ENCODE data around the gene OR1K1.
"Not testable (repeated sequence)": the region's sequence is repeated elsewhere in the genome, so short reads cannot be mapped to it uniquely, and the experiment has no call there.

OR1K1 gene

DNA sequence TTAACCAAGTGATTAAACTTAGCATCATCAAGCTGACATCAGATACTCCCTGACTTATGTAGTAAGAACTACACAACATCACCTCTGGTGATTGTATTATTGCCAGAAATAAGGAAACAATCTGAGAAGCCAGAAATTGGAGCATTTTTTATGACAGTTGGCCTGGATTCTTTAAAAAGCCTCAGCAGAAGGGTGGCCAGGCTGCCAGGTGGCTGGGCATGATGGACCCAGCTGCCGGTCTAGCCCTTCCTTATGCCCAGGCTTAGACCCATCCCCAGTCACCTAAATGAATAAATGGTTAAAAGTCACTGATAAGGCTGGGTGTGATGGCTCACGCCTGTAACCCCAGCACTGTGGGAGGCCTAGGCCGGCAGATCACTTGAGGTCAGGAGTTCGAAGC lies 12.8 kb downstream of the OR1K1 start:
- no peak for DNase-seq (ENCODE audit: low read depth)

DNA sequence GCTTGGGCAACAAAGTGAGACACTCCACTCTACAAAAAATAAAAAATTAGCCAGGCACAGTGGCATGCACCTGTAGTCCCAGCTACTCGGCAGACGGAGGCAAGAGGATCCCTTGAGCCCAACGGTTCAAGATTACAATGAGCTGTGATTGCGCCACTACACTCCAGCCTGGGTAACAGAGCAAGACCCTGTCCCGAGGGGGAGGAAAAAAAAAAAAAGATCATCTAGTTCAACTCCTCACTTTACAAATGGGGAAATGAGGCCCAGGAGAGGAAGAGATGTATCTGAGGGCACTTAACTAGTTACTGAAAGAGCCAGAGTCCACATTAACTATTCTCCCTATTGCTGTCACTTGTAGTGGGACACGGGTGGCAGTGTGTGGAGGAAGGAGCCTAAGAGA lies 14.6 kb downstream of the OR1K1 start:
- DNase-seq (ENCODE audit: low read depth) = no peak

DNA sequence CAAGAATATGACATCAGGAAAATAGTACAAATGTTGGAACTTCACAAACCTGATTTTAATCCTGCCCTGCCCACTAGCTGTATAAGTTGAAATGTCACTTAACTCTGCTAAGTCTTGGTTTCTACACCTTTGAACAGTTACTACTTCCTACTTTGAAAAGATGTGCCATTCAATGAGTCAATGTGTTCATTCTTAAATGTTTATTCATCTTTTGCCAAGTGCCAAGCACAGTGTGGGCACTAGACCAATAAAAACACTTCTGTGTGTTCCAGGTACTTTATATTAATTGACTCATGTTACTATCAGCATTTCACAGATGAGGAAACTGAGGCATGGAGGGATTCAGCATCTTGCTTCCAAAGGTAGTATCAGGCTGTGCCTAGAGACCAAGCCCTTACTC lies 15.6 kb downstream of the OR1K1 start:
- no peak for DNase-seq (ENCODE audit: low read depth)

DNA sequence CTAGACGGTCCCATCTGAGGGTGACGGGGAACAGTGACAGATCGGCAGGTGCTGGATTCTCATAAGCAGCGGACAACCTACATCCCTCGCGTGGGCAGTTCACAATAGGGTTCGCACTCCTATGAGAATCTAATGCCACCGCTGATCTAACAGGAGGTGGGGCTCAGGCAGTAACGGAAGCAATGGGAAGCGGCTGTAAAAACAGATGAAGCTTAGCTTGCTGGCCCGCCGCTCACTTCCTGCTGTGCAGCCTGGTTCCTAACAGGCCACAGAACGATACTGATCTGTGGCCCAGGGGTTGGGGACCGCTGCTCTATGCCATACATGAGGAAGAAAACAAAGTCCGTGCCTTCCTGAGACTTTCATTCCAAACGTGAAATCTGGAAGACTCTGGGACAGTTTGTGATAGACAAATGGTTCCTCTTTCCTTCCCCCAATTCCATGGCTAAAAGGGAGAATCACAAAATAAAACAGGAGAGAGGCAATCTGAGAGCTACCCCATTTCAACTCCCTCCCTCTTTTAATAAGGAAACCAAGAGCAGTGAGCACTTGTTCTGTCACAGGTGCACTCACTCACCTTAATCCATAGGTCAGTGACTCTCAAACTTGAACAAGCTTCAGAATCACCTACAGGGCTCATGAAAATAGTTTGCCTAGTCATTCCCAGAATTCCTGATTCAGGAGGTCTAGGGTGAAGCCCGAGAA lies 16.4 kb downstream of the OR1K1 start:
- DNase-seq (ENCODE audit: low read depth) = no peak

DNA sequence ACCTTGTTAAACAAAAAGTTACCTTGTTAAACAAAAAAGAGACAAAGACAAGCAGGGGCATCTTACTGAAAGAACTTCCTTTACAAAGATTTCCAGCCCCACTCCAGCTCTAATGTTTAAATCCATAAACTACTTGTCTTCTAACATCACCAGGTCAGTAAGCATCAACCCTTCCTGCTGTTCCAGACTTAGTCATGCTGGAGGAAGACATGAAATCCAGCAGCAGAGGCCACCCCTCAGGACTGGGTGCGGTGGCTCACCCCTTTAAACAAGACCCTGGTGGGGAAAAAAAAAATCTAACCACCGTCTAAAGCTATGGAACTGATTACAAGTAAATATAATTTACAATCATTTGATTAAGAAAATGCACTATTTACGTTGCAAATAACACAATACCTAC lies 19.4 kb downstream of the OR1K1 start:
- DNase-seq (ENCODE audit: low read depth) = no peak

DNA sequence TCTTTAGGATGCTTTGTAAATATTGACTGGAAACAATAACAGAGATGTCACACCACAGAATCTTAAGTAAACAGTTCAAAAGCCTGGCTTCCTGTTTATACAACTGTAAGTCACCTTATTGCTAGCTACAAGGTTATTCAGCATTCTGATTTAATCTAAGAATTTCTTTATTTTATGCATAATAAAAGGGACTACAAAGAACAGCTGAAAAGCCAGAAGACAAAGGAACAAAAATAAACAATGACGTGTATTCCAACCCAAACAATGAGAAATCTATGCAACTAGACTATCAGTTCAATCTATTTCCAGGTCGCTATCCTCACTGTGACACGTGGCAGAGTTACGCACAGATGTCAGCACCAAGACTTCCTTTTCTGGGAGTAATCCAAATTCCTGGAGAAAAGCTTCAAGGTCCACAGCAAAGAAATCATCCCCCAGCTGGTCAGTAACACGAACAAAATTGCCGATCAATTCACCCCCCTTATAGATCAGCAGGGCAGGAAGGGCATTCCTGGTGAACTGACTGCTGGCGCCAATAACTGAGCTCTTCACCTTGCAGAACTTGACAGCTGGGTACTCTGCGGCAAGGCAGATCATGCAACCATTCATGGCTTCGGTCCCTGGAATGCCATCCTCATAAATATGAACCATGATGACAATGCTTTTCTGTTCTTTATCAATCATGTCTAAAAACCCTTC lies 20.0 kb downstream of the OR1K1 start:
- DNase-seq (ENCODE audit: low read depth) = no peak

DNA sequence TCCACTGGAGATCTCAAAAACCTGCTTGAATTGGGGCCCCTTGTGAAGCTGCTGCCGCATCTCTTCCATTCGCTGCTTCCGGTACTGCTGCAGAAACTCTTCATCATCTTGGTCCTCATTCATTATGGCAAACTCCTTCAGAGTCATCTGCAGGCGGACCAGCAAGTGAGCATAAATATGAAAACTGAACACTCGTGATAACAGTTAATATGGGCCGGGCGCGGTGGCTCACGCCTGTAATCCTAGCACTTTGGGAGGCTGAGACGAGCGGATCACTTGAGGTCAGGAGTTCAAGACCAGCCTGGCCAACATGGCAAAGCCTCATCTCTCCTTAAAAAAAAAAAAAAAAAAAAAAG lies 20.5 kb downstream of the OR1K1 start:
- no peak for DNase-seq (ENCODE audit: low read depth)

DNA sequence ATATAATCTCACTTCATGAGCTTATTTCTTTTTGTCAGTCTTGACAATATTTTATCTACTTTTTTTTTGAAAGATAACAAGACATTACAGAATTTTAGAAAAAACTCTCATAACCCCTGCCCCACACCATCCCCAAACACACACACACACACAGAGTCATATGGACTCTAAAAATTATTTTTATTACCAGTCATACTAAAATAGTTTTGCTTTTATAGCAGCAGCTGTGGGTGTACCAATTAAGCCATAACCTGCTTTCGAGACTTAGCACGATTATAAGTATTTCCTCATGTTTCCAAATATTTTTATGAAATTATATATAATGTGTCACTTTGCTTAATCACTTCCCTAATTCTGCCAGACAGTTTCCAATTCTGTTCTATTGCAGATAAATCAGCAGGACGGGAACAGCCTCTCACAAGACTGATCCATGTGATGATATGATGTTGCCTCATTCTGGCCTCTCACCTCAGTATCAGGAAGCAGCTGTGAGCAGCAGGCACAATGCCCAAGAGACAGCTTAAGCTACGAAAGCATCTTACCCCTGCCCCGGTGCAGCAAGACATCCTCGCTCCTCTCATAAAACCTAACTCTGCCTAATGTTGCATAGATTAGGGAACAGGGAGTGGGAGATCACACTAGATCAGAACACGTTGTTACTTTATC lies 21.5 kb downstream of the OR1K1 start:
- DNase-seq (ENCODE audit: low read depth) = no peak

DNA sequence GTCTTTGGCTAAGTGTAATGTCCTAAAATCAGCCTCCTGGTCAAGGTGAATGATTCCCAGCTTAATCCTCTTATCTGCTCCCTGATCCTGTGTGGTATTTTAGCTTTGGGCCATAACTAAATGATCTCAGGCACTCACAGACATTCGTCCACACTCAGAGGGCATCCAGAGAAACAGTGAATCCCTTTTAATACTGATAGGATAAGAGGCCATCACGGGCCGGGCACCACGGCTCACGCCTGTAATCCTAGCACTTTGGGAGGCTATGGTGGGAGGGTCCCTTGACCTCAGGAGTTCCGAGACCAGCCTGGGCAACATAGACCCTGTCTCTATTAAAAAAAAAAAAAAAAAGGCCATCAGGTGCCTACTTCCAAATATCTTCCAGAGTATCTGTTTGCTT lies 22.1 kb downstream of the OR1K1 start:
- no peak for DNase-seq (ENCODE audit: low read depth)

DNA sequence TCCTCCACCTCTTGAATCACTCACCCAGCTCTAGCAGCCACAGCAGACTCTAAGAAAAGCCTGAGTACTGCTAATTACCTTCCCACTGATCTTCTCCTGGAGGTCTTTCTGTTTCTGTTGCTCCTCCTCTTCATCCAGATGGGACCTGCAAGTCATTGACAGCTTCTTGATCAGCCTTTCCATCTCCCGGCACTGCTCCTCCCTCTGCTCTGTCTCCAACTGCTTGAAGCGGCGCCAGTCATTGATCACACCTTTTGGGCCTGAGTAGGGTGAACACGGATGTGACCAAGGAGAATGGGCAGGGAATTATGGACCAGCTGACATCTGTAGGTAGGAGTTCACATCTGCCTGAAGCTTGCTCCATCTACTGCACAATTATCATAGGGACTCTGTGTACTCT lies 23.0 kb downstream of the OR1K1 start:
- no peak for DNase-seq (ENCODE audit: low read depth)

DNA sequence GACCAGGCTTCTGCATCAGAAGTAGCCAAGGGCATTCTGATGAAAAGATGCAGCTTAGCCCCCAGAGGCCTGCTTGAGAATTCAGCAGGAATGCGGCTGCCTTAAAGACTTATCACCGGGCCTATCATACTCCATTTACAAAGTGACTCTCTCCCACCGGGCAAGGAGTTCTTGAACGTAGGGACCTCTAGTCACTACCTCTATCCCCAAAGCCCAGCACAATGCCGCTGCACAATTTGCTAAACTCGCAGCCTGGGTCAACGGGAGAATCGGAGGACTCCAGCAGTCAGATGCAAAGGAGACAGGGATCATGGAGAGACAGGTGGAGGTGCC lies 27.8 kb downstream of the OR1K1 start:
- no peak for DNase-seq (ENCODE audit: low read depth)

DNA sequence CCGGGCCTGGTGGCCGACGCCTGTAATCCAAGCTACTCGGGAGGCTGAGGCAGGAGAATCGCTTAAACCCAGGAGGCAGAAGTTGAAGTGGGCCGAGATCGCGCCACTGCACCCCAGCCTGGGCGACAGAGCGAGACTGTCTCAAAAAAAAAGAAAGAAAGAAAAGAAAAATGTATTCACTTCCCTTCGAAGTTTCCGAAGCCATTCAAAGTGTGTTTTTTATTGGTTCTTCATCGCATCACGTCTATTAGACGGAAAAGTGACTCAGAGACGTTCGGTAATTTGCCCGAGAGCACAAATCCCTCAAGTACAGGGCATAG lies 29.0 kb downstream of the OR1K1 start:
- not testable (repeated sequence) for DNase-seq (ENCODE audit: low read depth)

DNA sequence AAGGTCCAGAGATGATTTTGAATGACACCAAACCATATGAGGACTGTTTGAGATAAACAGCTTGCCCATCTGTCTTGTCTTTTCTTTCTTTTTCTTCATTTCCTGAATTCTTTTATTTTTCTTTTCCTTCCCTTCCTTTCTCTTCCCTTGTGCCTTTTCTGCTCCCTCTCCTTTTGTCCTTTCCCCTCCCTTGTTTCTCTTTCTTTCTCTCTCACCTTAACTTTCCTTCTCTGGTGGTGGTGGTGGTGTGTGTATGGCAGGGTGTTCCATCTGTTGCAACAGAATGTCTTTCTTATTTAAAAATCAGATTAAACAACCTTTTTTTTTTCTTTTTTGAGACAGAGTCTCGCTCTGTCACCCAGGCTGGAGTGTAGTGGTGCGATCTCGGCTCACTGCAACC lies 32.3 kb downstream of the OR1K1 start:
- DNase-seq (ENCODE audit: low read depth) = no peak

DNA sequence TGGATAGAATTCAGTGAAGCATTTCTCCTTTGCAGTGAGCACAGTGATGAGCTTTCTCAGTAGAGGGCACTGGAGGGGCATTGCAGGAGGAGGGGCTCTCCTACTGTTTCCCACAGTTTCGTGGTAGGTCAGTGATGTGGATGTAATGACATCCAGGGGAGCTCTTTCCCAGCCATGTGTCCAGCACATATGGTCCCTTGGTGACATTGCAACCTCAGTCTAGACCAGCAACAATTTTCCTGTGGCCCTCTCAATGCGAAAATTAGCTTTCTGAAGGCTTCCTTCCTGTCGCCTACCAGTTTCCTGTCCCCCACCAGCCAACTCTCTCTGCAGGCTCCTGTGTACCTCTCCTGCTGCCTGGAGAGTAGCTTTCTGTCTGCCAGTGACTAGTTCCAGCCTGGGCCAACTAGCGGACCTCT lies 35.4 kb downstream of the OR1K1 start:
- no peak for DNase-seq (ENCODE audit: low read depth)

DNA sequence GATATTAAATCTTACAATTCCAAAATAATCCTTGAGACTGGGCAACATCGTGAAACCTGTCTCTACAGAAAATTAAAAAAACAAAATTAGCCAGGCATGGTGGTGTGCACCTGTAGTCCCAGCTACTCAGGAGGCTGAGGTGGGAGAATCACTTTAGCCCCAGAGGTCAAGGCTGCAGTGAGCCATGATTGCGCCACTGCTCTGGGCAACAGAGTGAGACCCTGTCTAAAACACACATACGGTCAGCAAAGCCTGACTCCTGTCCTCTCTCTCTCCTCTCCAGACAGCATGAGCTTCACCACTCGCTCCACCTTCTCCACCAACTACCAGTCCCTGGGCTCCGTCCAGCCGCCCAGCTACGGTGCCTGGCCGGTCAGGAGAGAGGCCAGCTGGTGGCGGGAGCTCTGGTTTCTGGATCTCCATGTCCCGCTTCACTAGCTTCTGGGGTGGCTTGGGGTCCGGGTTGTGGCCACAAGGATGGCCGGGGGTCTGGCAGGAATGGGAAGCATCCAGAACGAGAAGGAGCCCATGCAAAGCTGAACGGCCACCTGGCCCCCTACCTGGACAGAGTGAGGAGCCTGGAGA lies 37.4 kb downstream of the OR1K1 start:
- DNase-seq (ENCODE audit: low read depth) = no peak

DNA sequence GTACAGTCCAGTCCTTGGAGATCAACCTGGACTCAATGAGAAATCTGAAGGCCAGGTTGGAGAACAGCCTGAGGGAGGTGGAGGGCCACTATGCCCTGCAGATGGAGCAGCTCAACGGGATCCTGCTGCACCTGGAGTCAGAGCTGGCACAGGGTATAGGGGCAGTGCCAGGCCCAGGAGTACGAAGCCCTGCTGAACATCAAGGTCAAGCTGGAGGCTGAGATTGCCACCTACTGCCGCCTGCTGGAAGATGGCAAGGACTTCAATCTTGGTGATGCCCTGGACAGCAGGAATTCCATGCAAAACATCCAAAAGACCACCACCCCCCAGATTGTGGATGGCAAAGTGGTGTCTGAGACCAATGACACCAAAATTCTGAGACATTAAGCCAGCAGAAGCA lies 38.5 kb downstream of the OR1K1 start:
- not testable (repeated sequence) for DNase-seq (ENCODE audit: low read depth)

DNA sequence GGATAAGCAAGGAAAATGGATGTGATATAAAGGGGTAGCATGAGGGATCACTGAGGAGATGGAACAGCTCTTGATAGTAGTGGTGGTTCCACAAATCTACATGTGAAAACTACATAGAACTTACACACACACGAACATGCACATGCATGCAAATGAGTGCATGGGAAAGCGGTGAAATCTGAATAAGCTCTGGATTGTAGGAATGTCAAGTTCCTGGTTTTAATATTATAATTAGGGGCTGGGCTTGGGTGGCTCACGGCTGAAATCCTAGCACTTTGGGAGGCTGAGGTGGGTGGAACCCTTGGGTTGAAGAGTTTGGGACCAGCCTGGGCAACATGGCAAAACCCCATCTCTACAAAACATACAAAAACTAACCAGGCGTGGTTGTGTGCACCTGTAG lies 41.6 kb downstream of the OR1K1 start:
- DNase-seq (ENCODE audit: low read depth) = no peak

DNA sequence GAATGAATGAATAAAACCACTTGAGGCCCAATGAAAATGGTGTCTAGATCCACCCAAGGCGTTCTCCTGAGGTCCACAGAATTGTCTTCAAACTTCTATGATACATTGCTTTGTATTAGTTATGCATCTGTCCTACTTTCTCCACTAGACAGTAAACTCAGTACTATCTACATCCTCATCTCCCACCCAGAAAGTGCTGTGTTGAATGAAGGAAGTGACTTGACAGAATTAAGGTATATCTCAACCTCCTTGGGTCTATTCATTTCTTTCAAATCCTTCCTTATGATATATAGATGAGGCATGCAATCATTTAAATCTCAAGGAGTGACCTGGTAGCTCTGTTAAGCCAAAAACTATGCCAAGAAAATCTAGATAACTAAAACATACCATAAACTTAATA lies 44.2 kb downstream of the OR1K1 start:
- DNase-seq (ENCODE audit: low read depth) = no peak

DNA sequence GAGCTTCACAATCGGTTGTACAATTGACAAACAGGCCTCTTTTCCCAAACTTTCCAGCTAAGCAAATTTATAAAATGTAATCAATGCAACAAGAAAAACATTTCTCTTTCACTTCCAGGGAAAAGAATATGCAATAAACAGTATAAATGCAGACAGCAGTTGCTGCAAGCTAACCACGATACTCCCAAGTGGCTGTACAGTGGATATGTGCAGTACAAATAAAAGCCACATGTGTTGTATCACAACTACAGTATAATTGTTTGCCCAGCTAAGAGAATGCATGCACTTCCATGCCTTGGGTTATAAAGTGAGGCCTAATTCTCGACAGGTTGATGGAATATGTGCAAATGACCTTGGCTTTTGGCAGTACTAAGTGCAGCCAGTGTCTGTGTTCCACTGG lies 45.2 kb downstream of the OR1K1 start:
- DNase-seq (ENCODE audit: low read depth) = no peak

DNA sequence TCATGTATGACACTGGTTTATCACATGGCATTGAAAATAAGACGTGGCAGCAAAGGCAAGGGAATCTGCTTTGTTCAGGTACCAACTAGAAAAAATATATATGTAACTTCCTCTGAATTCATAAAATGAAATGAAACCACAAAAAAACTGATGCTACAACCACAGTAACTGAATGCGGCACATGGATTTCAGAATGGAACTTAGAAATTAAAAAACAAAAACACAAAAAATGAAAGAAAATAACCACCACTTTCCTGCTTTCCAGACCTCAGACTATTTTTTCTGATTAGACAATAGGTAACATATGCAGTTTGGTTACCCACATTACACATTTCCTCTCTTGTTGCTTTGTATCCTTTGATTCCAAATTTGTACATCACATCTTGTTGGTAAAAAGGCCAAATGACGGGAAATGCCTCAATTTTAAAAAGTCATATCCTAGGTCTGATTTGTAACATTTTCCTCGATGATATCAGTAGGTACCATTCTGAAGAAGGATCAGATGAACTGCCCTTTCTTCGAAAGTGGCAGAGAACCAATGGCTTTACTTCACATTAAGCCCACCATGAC lies 46.5 kb downstream of the OR1K1 start:
- DNase-seq (ENCODE audit: low read depth) = no peak

DNA sequence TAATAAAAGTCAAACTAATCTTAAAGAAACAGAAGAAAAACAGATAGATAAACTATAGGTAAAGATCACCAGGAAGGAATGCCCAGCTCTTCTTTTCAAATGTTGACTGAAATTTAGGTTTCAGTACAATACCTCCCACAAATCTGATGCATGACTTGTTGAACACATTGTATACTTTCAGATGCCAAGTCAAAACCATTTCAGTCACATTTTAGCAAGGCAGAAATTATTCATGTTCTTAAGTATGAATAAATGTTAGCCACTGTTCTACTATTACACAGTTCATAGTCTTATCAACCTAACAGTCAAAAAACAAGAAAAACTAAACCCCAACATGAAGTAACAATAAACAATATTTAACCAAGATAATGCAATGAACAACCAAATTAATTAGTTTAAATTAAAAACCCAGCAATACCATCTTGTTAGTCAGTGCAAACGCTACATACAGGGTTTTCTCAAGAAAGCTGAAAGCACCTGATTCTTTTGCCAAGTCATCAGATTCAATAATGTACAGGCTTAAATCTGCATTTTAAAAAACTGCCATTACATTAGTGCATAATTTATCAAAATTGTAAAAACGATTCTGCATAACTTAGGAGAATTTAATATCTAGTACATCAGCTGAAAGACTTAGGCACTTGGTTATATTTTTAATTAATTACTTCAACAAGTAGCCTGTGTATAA lies 48.5 kb downstream of the OR1K1 start:
- DNase-seq (ENCODE audit: low read depth) = no peak

Data from stromal cell of bone marrow (primary cell).